Stimulated activated naive B cell treated with anti-CD40 and anti-IgM and Interleukin-4, amounts not matched to agents 10 μg/mL and 1 μg/mL and 100 μg/mL, for 72 hours (primary cell): ENCODE data around the gene UBE2QL1.

ENCODE experiments used
- ATAC-seq, 2 donors: fragments of 150-1000 bp; cut with Tn5 transposase; replicated peaks; 2 replicates each; pipeline ENCODE4 v1.10.0; 2021; ENCODE audit warnings: moderate library complexity in 1 of 2
- DNase-seq: peaks from one replicate; pipeline ENCODE4 v3.0.0; 2021
- H3K27ac Mint-ChIP-seq: one replicate; pipeline ENCODE4 v1.8.0; 2022; ENCODE audit warnings: mild to moderate bottlenecking, mixed read lengths
- H3K27me3 Mint-ChIP-seq, 2 donors: one replicate each; pipeline ENCODE4 v1.8.0; 2022; ENCODE audit warnings: mixed read lengths in 2 of 2
- H3K36me3 Mint-ChIP-seq, 2 donors: one replicate each; pipeline ENCODE4 v1.8.0; 2022; ENCODE audit warnings: mixed read lengths in 2 of 2, mild to moderate bottlenecking in 1 of 2
- H3K4me1 Mint-ChIP-seq, 2 donors: one replicate each; pipeline ENCODE4 v1.8.0; 2022; ENCODE audit warnings: mixed read lengths in 2 of 2, mild to moderate bottlenecking in 1 of 2
- H3K4me3 Mint-ChIP-seq, 2 donors: one replicate each; pipeline ENCODE4 v1.8.0; 2022; ENCODE audit warnings: mild to moderate bottlenecking in 2 of 2, mixed read lengths in 2 of 2, moderate library complexity in 1 of 2
- H3K9me3 Mint-ChIP-seq, 2 donors: one replicate each; pipeline ENCODE4 v1.8.0; 2022; ENCODE audit warnings: mixed read lengths in 2 of 2, mild to moderate bottlenecking in 1 of 2

UBE2QL1 gene

GRCh38 chr5:6516823-6517222 lies 68.2 kb downstream of the UBE2QL1 start:
- peaks cover 7 to 28% of the 10 kb centered on the region in 2 donors for H3K27me3 Mint-ChIP-seq

GRCh38 chr5:6517510-6517909 lies 68.9 kb downstream of the UBE2QL1 start:
- ATAC-seq: no peak
- no peaks in the 10 kb centered on the region for H3K36me3 Mint-ChIP-seq
- DNase-seq: no peak
- H3K4me1 Mint-ChIP-seq: peaks cover 0 to 2% of the 10 kb centered on the region in 2 donors
- H3K9me3 Mint-ChIP-seq: peaks cover 2 to 4% of the 10 kb centered on the region in 2 donors
- no peak overlapping the region for H3K27ac Mint-ChIP-seq
- no peak overlapping the region for H3K4me3 Mint-ChIP-seq
- peaks cover 9 to 28% of the 10 kb centered on the region in 2 donors for H3K27me3 Mint-ChIP-seq

More at GRCh38 chr5:6516823-6517222, 68.2 kb downstream of the UBE2QL1 start:
- Mint-ChIP-seq H3K36me3 (no peaks in the 10 kb centered on the region), H3K4me3 (no peak overlapping the region), H3K4me1 (peaks cover 0 to 2% of the 10 kb centered on the region in 2 donors), H3K9me3 (peaks cover 2 to 4% of the 10 kb centered on the region in 2 donors), H3K27ac (no peak overlapping the region)
- no peak for ATAC-seq
- no peak for DNase-seq

- H3K4me1 Mint-ChIP-seq: peaks cover 0 to 2% of the 10 kb centered on the region in 2 donors
- no peak overlapping the region for H3K27ac Mint-ChIP-seq
- no peak overlapping the region for H3K4me3 Mint-ChIP-seq
- peaks cover 9 to 28% of the 10 kb centered on the region in 2 donors for H3K27me3 Mint-ChIP-seq
- H3K36me3 Mint-ChIP-seq: no peaks in the 10 kb centered on the region
- peaks cover 2 to 4% of the 10 kb centered on the region in 2 donors for H3K9me3 Mint-ChIP-seq
- no peak for ATAC-seq
- no peak for DNase-seq
Observed at GRCh38 chr5:6518298-6519057, 69.8 kb downstream of the UBE2QL1 start.

- no peak for ATAC-seq
- H3K4me1 Mint-ChIP-seq: peaks cover 0 to 2% of the 10 kb centered on the region in 2 donors
Observed at GRCh38 chr5:6520201-6520600, 71.5 kb downstream of the UBE2QL1 start.

GRCh38 chr5:6522331-6522730 lies 73.7 kb downstream of the UBE2QL1 start:
- H3K9me3 Mint-ChIP-seq: peaks cover 2 to 4% of the 10 kb centered on the region in 2 donors
- DNase-seq (no peak), ATAC-seq (no peak)
- no peak overlapping the region for H3K27ac Mint-ChIP-seq
- no peaks in the 10 kb centered on the region for H3K36me3 Mint-ChIP-seq
- H3K27me3 Mint-ChIP-seq: peaks cover 13 to 28% of the 10 kb centered on the region in 2 donors
- peaks cover 0 to 2% of the 10 kb centered on the region in 2 donors for H3K4me1 Mint-ChIP-seq
- no peak overlapping the region for H3K4me3 Mint-ChIP-seq

More at GRCh38 chr5:6520201-6520600, 71.5 kb downstream of the UBE2QL1 start:
- Mint-ChIP-seq H3K36me3 (no peaks in the 10 kb centered on the region), H3K27ac (no peak overlapping the region), H3K4me3 (no peak overlapping the region), H3K27me3 (peaks cover 13 to 28% of the 10 kb centered on the region in 2 donors), H3K9me3 (peaks cover 2 to 4% of the 10 kb centered on the region in 2 donors)
- DNase-seq: no peak

GRCh38 chr5:6522923-6523322 lies 74.3 kb downstream of the UBE2QL1 start:
- no peak overlapping the region for H3K4me3 Mint-ChIP-seq
- H3K9me3 Mint-ChIP-seq: no peaks in the 10 kb centered on the region
- DNase-seq (no peak), ATAC-seq (no peak)
- peaks cover 13 to 23% of the 10 kb centered on the region in 2 donors for H3K27me3 Mint-ChIP-seq
- no peaks in the 10 kb centered on the region for H3K4me1 Mint-ChIP-seq
- no peak overlapping the region for H3K27ac Mint-ChIP-seq
- no peaks in the 10 kb centered on the region for H3K36me3 Mint-ChIP-seq

GRCh38 chr5:6525422-6525821 lies 76.8 kb downstream of the UBE2QL1 start:
- no peaks in the 10 kb centered on the region for H3K4me1 Mint-ChIP-seq
- H3K36me3 Mint-ChIP-seq: no peaks in the 10 kb centered on the region
- peaks cover 9% of the 10 kb centered on the region in 2 donors for H3K27me3 Mint-ChIP-seq
- ATAC-seq (no peak), DNase-seq (no peak)
- no peaks in the 10 kb centered on the region for H3K9me3 Mint-ChIP-seq
- H3K4me3 Mint-ChIP-seq: no peak overlapping the region
- H3K27ac Mint-ChIP-seq: no peak overlapping the region

- no peaks in the 10 kb centered on the region for H3K9me3 Mint-ChIP-seq
- no peaks in the 10 kb centered on the region for H3K4me1 Mint-ChIP-seq
- no peaks in the 10 kb centered on the region for H3K36me3 Mint-ChIP-seq
- no peak overlapping the region for H3K27ac Mint-ChIP-seq
- DNase-seq (no peak), ATAC-seq (no peak)
- no peak overlapping the region for H3K4me3 Mint-ChIP-seq
- peaks cover 9% of the 10 kb centered on the region in 2 donors for H3K27me3 Mint-ChIP-seq
Observed at GRCh38 chr5:6525910-6526309, 77.3 kb downstream of the UBE2QL1 start.

GRCh38 chr5:6527749-6528455 lies 79.2 kb downstream of the UBE2QL1 start:
- no peak for ATAC-seq
- no peak overlapping the region for H3K4me3 Mint-ChIP-seq
- no peaks in the 10 kb centered on the region for H3K36me3 Mint-ChIP-seq
- H3K4me1 Mint-ChIP-seq: no peaks in the 10 kb centered on the region
- no peak for DNase-seq
- no peak overlapping the region for H3K27ac Mint-ChIP-seq
- no peaks in the 10 kb centered on the region for H3K9me3 Mint-ChIP-seq
- peaks cover 7 to 9% of the 10 kb centered on the region in 2 donors for H3K27me3 Mint-ChIP-seq

- Mint-ChIP-seq H3K4me1 (no peaks in the 10 kb centered on the region), H3K36me3 (no peaks in the 10 kb centered on the region), H3K27me3 (peaks cover 0 to 17% of the 10 kb centered on the region in 2 donors), H3K4me3 (no peak overlapping the region), H3K9me3 (peaks cover 5% of the 10 kb centered on the region in 2 donors), H3K27ac (no peak overlapping the region)
- no peak for DNase-seq
- no peak for ATAC-seq
Observed at GRCh38 chr5:6535594-6535993, 86.9 kb downstream of the UBE2QL1 start.

GRCh38 chr5:6539060-6539459 lies 90.4 kb downstream of the UBE2QL1 start:
- Mint-ChIP-seq H3K36me3 (no peaks in the 10 kb centered on the region), H3K27me3 (peaks cover 0 to 10% of the 10 kb centered on the region in 2 donors), H3K27ac (no peak overlapping the region), H3K9me3 (peaks cover 5% of the 10 kb centered on the region in 2 donors), H3K4me3 (no peak overlapping the region), H3K4me1 (no peaks in the 10 kb centered on the region)
- DNase-seq (no peak), ATAC-seq (no peak)

GRCh38 chr5:6540111-6540827 lies 91.6 kb downstream of the UBE2QL1 start:
- no peaks in the 10 kb centered on the region for H3K4me1 Mint-ChIP-seq
- DNase-seq: no peak
- no peak for ATAC-seq
- peaks cover 0 to 12% of the 10 kb centered on the region in 2 donors for H3K27me3 Mint-ChIP-seq
- peaks cover 5% of the 10 kb centered on the region in 2 donors for H3K9me3 Mint-ChIP-seq
- H3K4me3 Mint-ChIP-seq: no peak overlapping the region
- H3K36me3 Mint-ChIP-seq: no peaks in the 10 kb centered on the region
- no peak overlapping the region for H3K27ac Mint-ChIP-seq

GRCh38 chr5:6541256-6542013 lies 92.8 kb downstream of the UBE2QL1 start:
- Mint-ChIP-seq H3K4me1 (no peaks in the 10 kb centered on the region), H3K36me3 (no peaks in the 10 kb centered on the region), H3K9me3 (peaks cover 5% of the 10 kb centered on the region in 2 donors), H3K27ac (no peak overlapping the region), H3K27me3 (peaks cover 3 to 15% of the 10 kb centered on the region in 2 donors), H3K4me3 (no peak overlapping the region)
- DNase-seq (no peak), ATAC-seq (no peak)
